ENCODE results near the gene CTCFL.

DNA sequence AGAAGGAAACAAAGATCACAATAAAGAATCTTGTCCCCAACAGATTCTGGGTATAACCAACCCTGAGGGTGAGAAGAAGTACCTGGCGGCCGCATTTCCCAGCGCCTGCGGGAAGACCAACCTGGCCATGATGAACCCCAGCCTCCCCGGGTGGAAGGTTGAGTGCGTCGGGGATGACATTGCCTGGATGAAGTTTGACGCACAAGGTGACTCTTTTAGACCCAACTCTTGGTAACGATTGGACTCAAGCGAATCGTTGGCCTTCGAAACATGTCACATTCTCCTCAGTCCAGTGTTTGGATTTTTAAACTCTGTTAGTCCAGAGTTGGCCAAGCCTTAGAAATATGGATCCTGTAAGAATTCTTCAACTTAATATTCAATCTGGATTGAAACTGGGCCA is 38.6 kb upstream of the CTCFL start:
- no peak for TF ChIP-seq CTCF (IDR thresholded peaks at IDR 0.05)
- no peak for TF ChIP-seq POLR2A (IDR thresholded peaks at IDR 0.05)
